H9 (cell line): ENCODE results near the gene INHBC. TPM values are rescaled to one million over a fixed set of nuclear protein-coding genes. Genes with fewer than 3 reads are reported as not detected.

Experiments used
- DNase-seq: peaks from one replicate; pipeline ENCODE4 v3.0.0-alpha.2; 2017
- H2AFZ ChIP-seq: one replicate; pipeline ENCODE4 v1.6.1; 2013; ENCODE audit warnings: mild to moderate bottlenecking, low read length, control low read depth, moderate library complexity
- H2AK5ac ChIP-seq: 2 replicates; pipeline ENCODE4 v1.6.1; 2013; ENCODE audit warnings: low read length, control low read depth, mixed read lengths; ENCODE audit not compliant: insufficient read length
- H2BK120ac ChIP-seq: one replicate; pipeline ENCODE4 v1.6.1; 2013; ENCODE audit warnings: low read depth, mild to moderate bottlenecking, low read length, control low read depth, inconsistent platforms; ENCODE audit not compliant: poor library complexity, severe bottlenecking
- H2BK12ac ChIP-seq: 2 replicates; pipeline ENCODE4 v1.6.1; 2013; ENCODE audit warnings: low read length, control low read depth, mixed read lengths, low read depth; ENCODE audit not compliant: insufficient read length
- H2BK15ac ChIP-seq: 2 replicates; pipeline ENCODE4 v1.6.1; 2013; ENCODE audit warnings: low read depth, low read length, control low read depth
- H2BK20ac ChIP-seq: one replicate; pipeline ENCODE4 v1.6.1; 2013; ENCODE audit warnings: low read depth, mild to moderate bottlenecking, low read length, control low read depth, inconsistent platforms; ENCODE audit not compliant: poor library complexity, severe bottlenecking
- H2BK5ac ChIP-seq: 2 replicates; pipeline ENCODE4 v1.6.1; 2013; ENCODE audit warnings: low read length, control low read depth, mixed read lengths; ENCODE audit not compliant: insufficient read length
- H3K14ac ChIP-seq: 2 replicates; pipeline ENCODE4 v1.6.1; 2013; ENCODE audit warnings: low read length, control low read depth; ENCODE audit not compliant: insufficient read depth
- H3K18ac ChIP-seq: 2 replicates; pipeline ENCODE4 v1.6.1; 2013; ENCODE audit warnings: low read depth, mild to moderate bottlenecking, mixed read lengths, low read length, control low read depth; ENCODE audit not compliant: insufficient read length
- H3K23ac ChIP-seq: 2 replicates; pipeline ENCODE4 v1.6.1; 2013; ENCODE audit warnings: low read length, control low read depth, mixed read lengths, low read depth; ENCODE audit not compliant: insufficient read length
- H3K23me2 ChIP-seq: 2 replicates; pipeline ENCODE4 v1.6.1; 2013; ENCODE audit warnings: low read depth, mild to moderate bottlenecking, mixed read lengths, low read length, control low read depth; ENCODE audit not compliant: insufficient read length, poor library complexity, severe bottlenecking
- H3K27ac ChIP-seq: 2 replicates; pipeline ENCODE4 v1.5.1; 2013; ENCODE audit warnings: low read length, control low read depth, mixed read lengths, low read depth; ENCODE audit not compliant: insufficient read length
- H3K27me3 ChIP-seq: 2 replicates; pipeline ENCODE4 v1.6.1; 2013; ENCODE audit warnings: low read length, control low read depth, inconsistent platforms; ENCODE audit not compliant: insufficient read depth
- H3K4ac ChIP-seq: 2 replicates; pipeline ENCODE4 v1.6.1; 2013; ENCODE audit warnings: low read depth, mild to moderate bottlenecking, control low read depth, inconsistent platforms, low read length, moderate library complexity
- H3K4me1 ChIP-seq: 2 replicates; pipeline ENCODE4 v1.6.1; 2013; ENCODE audit warnings: low read length, control low read depth, inconsistent platforms; ENCODE audit not compliant: insufficient read depth
- H3K4me2 ChIP-seq: 2 replicates; pipeline ENCODE4 v1.6.1; 2013; ENCODE audit warnings: low read length, control low read depth, mixed read lengths; ENCODE audit not compliant: insufficient read length, insufficient read depth
- H3K56ac ChIP-seq: 2 replicates; pipeline ENCODE4 v1.6.1; 2013; ENCODE audit warnings: low read depth, mild to moderate bottlenecking, mixed read lengths, low read length, control low read depth; ENCODE audit not compliant: insufficient read length
- H3K79me1 ChIP-seq: 2 replicates; pipeline ENCODE4 v1.6.1; 2013; ENCODE audit warnings: low read depth, mild to moderate bottlenecking, moderate library complexity, low read length, control low read depth, inconsistent platforms; ENCODE audit not compliant: insufficient read depth, poor library complexity, severe bottlenecking
- H3K79me2 ChIP-seq: 2 replicates; pipeline ENCODE4 v1.6.1; 2013; ENCODE audit warnings: low read length, control low read depth, inconsistent platforms; ENCODE audit not compliant: insufficient read depth
- H3K9ac ChIP-seq: 2 replicates; pipeline ENCODE4 v1.6.1; 2013; ENCODE audit warnings: low read length, control low read depth, mixed read lengths; ENCODE audit not compliant: insufficient read length; ENCODE audit errors: extremely low read depth
- H3K9me3 ChIP-seq: one replicate; pipeline ENCODE4 v1.6.1; 2013; ENCODE audit warnings: low read depth, low read length, inconsistent platforms; ENCODE audit not compliant: control insufficient read depth
- H3T11ph ChIP-seq: one replicate; pipeline ENCODE4 v1.6.1; 2013; ENCODE audit warnings: mild to moderate bottlenecking, low read length, control low read depth, inconsistent platforms
- H4K20me1 ChIP-seq: one replicate; pipeline ENCODE4 v1.6.1; 2013; ENCODE audit not compliant: control insufficient read depth, insufficient read length, insufficient read depth
- H4K5ac ChIP-seq: 2 replicates; pipeline ENCODE4 v1.6.1; 2013; ENCODE audit warnings: low read depth, mild to moderate bottlenecking, mixed read lengths, low read length, control low read depth; ENCODE audit not compliant: insufficient read length
- H4K8ac ChIP-seq: replicated peaks from 2 replicates; pipeline ENCODE4 v1.6.1; 2013; ENCODE audit warnings: low read length, control low read depth, mixed read lengths, low read depth; ENCODE audit not compliant: insufficient read length
- H4K91ac ChIP-seq: 2 replicates; pipeline ENCODE4 v1.6.1; 2013; ENCODE audit warnings: low read depth, mild to moderate bottlenecking, moderate library complexity, mixed read lengths, low read length, control low read depth; ENCODE audit not compliant: insufficient read length
- H3K27ac Mint-ChIP-seq, 3 experiments: 2 replicates in 2 of 3; 3 replicates in 1 of 3; pipeline ENCODE4 v1.8.0; 2020 to 2021; ENCODE audit warnings: mixed read lengths in 3 of 3, mild to moderate bottlenecking in 1 of 3, moderate library complexity in 1 of 3
- H3K27me3 Mint-ChIP-seq: 2 replicates; pipeline ENCODE4 v1.8.0; 2021; ENCODE audit warnings: low read depth, mild to moderate bottlenecking, moderate library complexity, mixed read lengths
- H3K36me3 Mint-ChIP-seq, 3 experiments: 2 replicates in 2 of 3; 3 replicates in 1 of 3; pipeline ENCODE4 v1.8.0; 2020 to 2021; ENCODE audit warnings: low read depth in 3 of 3, mixed read lengths in 3 of 3; ENCODE audit not compliant: insufficient read depth in 1 of 3
- H3K4me1 Mint-ChIP-seq, 2 experiments: 2 replicates each; pipeline ENCODE4 v1.8.0; 2020; ENCODE audit warnings: mixed read lengths in 2 of 2
- H3K4me3 Mint-ChIP-seq, 2 experiments: 2 replicates in 1 of 2; 3 replicates in 1 of 2; pipeline ENCODE4 v1.8.0; 2020 to 2021; ENCODE audit warnings: mild to moderate bottlenecking in 2 of 2, mixed read lengths in 2 of 2, moderate library complexity in 1 of 2
- H3K9me3 Mint-ChIP-seq, 2 experiments: 2 replicates in 1 of 2; 3 replicates in 1 of 2; pipeline ENCODE4 v1.8.0; 2020; ENCODE audit warnings: mild to moderate bottlenecking in 2 of 2, mixed read lengths in 2 of 2, moderate library complexity in 1 of 2
- CTCF ChIP-seq: fragments of 200-600 bp; sonication (generic); conservative IDR thresholded peaks from 3 replicates; pipeline ENCODE4 v1.8.0; 2021; ENCODE audit warnings: antibody characterized with exemption, mild to moderate bottlenecking
- WGBS: extraction: QIAGEN DNeasy Blood & Tissue Kit; methylation state at CpG from one replicate; pipeline ENCODE4 v1.1.7; 2013; ENCODE audit warnings: missing lambda C conversion rate, low lambda C conversion rate, mixed read lengths; ENCODE audit not compliant: insufficient read length; ENCODE audit errors: extremely low coverage; 5-methylcytosine and 5-hydroxymethylcytosine counted together
- total RNA-seq: library from RNA; stranded (reverse); gene quantifications from 2 replicates; pipeline ENCODE4 v1.2.1, GENCODE V29; 2021

Gene INHBC
- total RNA-seq, 1 experiment from 2014 or later = not detected

- Histone ChIP-seq H3K14ac (no peak overlapping the region), H2BK15ac (no peak overlapping the region), H3K23me2 (no peaks in the 10 kb centered on the region), H3K4me1 (no peaks in the 10 kb centered on the region; the same call in 1 of the 2 replicates), H2BK20ac (no peak overlapping the region), H3K27me3 (no peaks in the 10 kb centered on the region), H4K8ac (no peak overlapping the region), H3T11ph (no peak overlapping the region), H3K9ac (no peak overlapping the region), H3K9me3 (no peaks in the 10 kb centered on the region), H2AK5ac (no peak overlapping the region), H4K20me1 (no peaks in the 10 kb centered on the region), H3K27ac (no peak overlapping the region), H3K56ac (no peak overlapping the region), H4K5ac (no peak overlapping the region), H2BK12ac (no peak overlapping the region), H2BK120ac (no peak overlapping the region), H2AFZ (no peak overlapping the region), H3K4me2 (no peak overlapping the region), H3K79me1 (no peaks in the 10 kb centered on the region), H2BK5ac (no peak overlapping the region), H3K79me2 (no peaks in the 10 kb centered on the region), H3K18ac (no peak overlapping the region), H4K91ac (no peak overlapping the region), H3K23ac (no peak overlapping the region), H3K4ac (no peak overlapping the region)
- no peak for TF ChIP-seq CTCF
- DNase-seq = no peak
- WGBS = no CpG with 5 or more reads among the region's 2 CpGs
- Mint-ChIP-seq H3K36me3 (peaks cover 0 to 2% (median 0%) of the 10 kb centered on the region in 3 experiments; a peak in 1 of 7 replicates), H3K4me3 (no peak overlapping the region), H3K27ac (no peak overlapping the region), H3K27me3 (no peaks in the 10 kb centered on the region; the same call in 1 of the 2 replicates), H3K4me1 (peaks cover 12 to 19% of the 10 kb centered on the region in 2 experiments), H3K9me3 (no peaks in the 10 kb centered on the region)
Measured at GRCh38 chr12:57448669-57449068, 14.1 kb downstream of the INHBC start.
